GM12892 (cell line): ENCODE results near the gene ZNF710.

ENCODE experiments used
- POLR2A ChIP-seq: IDR thresholded peaks from 2 replicates; pipeline ENCODE4 v1.6.1; 2011; ENCODE audit warnings: low read depth, low read length, control low read depth
- POLR2AphosphoS5 ChIP-seq: IDR thresholded peaks from 2 replicates; pipeline ENCODE4 v1.6.1; 2011; ENCODE audit warnings: low read depth, low read length, control low read depth

DNA sequence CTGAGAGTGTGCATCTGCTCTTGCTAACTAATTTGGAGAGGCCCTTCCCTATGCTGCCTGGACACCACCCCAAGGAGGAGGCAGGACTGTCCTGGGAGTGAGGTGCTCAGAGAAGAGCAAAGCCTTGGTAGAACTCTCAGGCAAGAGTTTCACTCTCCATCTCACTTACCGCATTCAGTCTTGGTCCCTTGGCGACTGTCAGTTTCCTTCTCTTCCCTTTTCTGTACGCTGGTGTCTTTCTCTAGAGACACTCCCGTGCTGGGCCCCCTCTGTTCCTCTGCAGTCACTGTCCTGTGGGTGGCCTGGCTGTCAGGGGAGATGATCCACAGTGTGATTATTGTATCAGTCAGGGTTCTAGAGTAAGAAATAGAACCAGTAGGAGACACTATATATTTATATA lies 57.2 kb downstream of the ZNF710 start:
- TF ChIP-seq POLR2AphosphoS5 (no peak; the same call in 1 of the 2 replicates), POLR2A (no peak; the same call in 1 of the 2 replicates)
